ENCODE data around the gene DHRS4. TPM values are rescaled to one million over a fixed set of nuclear protein-coding genes. Genes with fewer than 3 reads are reported as not detected.
"Not testable (repeated sequence)": the region's sequence is repeated elsewhere in the genome, so short reads cannot be mapped to it uniquely, and the experiment has no call there.

Gene DHRS4
- polyA plus RNA-seq, 3 donors, result 51.6 to 63.2 (median 58.2) TPM

- not testable (repeated sequence) for DNase-seq (ENCODE audit: extremely low read depth in 1 of 11, low read depth in 9 of 11, low spot score in 4 of 11)
These were observed 47.5 kb downstream of the DHRS4 start for GRCh38 chr14:24001078-24001477.

- DNase-seq (ENCODE audit: extremely low read depth in 1 of 11, low read depth in 9 of 11, low spot score in 4 of 11), result not testable (repeated sequence)
These were observed 48.1 kb downstream of the DHRS4 start for GRCh38 chr14:24001679-24002078.

GRCh38 chr14:24006471-24006816 lies 52.9 kb downstream of the DHRS4 start:
- DNase-seq (ENCODE audit: extremely low read depth in 1 of 11, low read depth in 9 of 11, low spot score in 4 of 11), result not testable (repeated sequence)

GRCh38 chr14:24006817-24007652 lies 53.5 kb downstream of the DHRS4 start:
- DNase-seq (ENCODE audit: extremely low read depth in 1 of 11, low read depth in 9 of 11, low spot score in 4 of 11), result peak in 1 of 11 donors; percentile 34

GRCh38 chr14:24011051-24011450 lies 57.5 kb downstream of the DHRS4 start:
- no peak for DNase-seq (ENCODE audit: extremely low read depth in 1 of 11, low read depth in 9 of 11, low spot score in 4 of 11)

GRCh38 chr14:24012726-24013273 lies 59.2 kb downstream of the DHRS4 start:
- not testable (repeated sequence) for DNase-seq (ENCODE audit: extremely low read depth in 1 of 11, low read depth in 9 of 11, low spot score in 4 of 11)

GRCh38 chr14:24013654-24014514 lies 60.3 kb downstream of the DHRS4 start:
- peak in 9 of 11 donors; percentile 44 to 69 (median 56) for DNase-seq (ENCODE audit: extremely low read depth in 1 of 11, low read depth in 9 of 11, low spot score in 4 of 11)

- not testable (repeated sequence) for DNase-seq (ENCODE audit: extremely low read depth in 1 of 11, low read depth in 9 of 11, low spot score in 4 of 11)
These were observed 62.2 kb downstream of the DHRS4 start for GRCh38 chr14:24015745-24016144.

Other genes with a start within 250 kb of the DHRS4 start
- gene DHRS4L2, start 35.2 kb downstream of the DHRS4 start, polyA plus RNA-seq (ENCODE audit: insufficient read length in 3 of 3), result 10 to 100 TPM; 34.9 to 40.4 (median 35.4) TPM
- gene CARMIL3, start 98.2 kb downstream of the DHRS4 start, polyA plus RNA-seq (ENCODE audit: insufficient read length in 3 of 3), result 1 to 10 TPM; 1.5 to 3.7 (median 2.7) TPM
- gene CPNE6, start 117.8 kb downstream of the DHRS4 start, polyA plus RNA-seq (ENCODE audit: insufficient read length in 3 of 3), result not detected
- gene PCK2, start 140.5 kb downstream of the DHRS4 start, polyA plus RNA-seq (ENCODE audit: insufficient read length in 3 of 3), result 10 to 100 TPM; 28.9 to 37.3 (median 34.4) TPM
- gene DCAF11, start 161.0 kb downstream of the DHRS4 start, polyA plus RNA-seq (ENCODE audit: insufficient read length in 3 of 3), result 10 to 100 TPM; 72.3 to 85.0 (median 80.7) TPM
- 1 to 10 TPM; 1.5 to 2.7 (median 2.4) TPM for gene NRL, start 161.2 kb downstream of the DHRS4 start, polyA plus RNA-seq (ENCODE audit: insufficient read length in 3 of 3)
- 1 to 10 TPM in 1 of 3 donors, under 1 TPM in 2; 0.56 to 1.6 (median 0.79) TPM for gene FITM1, start 176.9 kb downstream of the DHRS4 start, polyA plus RNA-seq (ENCODE audit: insufficient read length in 3 of 3)
- 100 to 1,000 TPM; 198 to 220 (median 199) TPM for gene PSME1, start 182.4 kb downstream of the DHRS4 start, polyA plus RNA-seq (ENCODE audit: insufficient read length in 3 of 3)
- 10 to 100 TPM; 18.4 to 21.1 (median 20.2) TPM for gene EMC9, start 187.8 kb downstream of the DHRS4 start, polyA plus RNA-seq (ENCODE audit: insufficient read length in 3 of 3)
- gene PSME2, start 192.8 kb downstream of the DHRS4 start, polyA plus RNA-seq (ENCODE audit: insufficient read length in 3 of 3), result 100 to 1,000 TPM; 150 to 170 (median 152) TPM
- 10 to 100 TPM; 45.5 to 59.5 (median 50.4) TPM for gene RNF31, start 193.7 kb downstream of the DHRS4 start, polyA plus RNA-seq (ENCODE audit: insufficient read length in 3 of 3)
- gene IRF9, start 207.5 kb downstream of the DHRS4 start, polyA plus RNA-seq (ENCODE audit: insufficient read length in 3 of 3), result 10 to 100 TPM; 56.3 to 66.1 (median 58.3) TPM
- 10 to 100 TPM; 64.2 to 76.7 (median 67.2) TPM for gene REC8, start 218.3 kb downstream of the DHRS4 start, polyA plus RNA-seq (ENCODE audit: insufficient read length in 3 of 3)
- 10 to 100 TPM; 32.8 to 42.1 (median 40.5) TPM for gene IPO4, start 235.0 kb downstream of the DHRS4 start, polyA plus RNA-seq (ENCODE audit: insufficient read length in 3 of 3)
- gene TM9SF1, start 241.7 kb downstream of the DHRS4 start, polyA plus RNA-seq (ENCODE audit: insufficient read length in 3 of 3), result 10 to 100 TPM; 36.6 to 50.8 (median 47.1) TPM

All from renal cortex interstitium (tissue), 11 donors.